GM12878 (cell line): ENCODE data around the gene TNFSF12. TPM values are rescaled to one million over a fixed set of nuclear protein-coding genes. Genes with fewer than 3 reads are reported as not detected.

Experiments
- ATAC-seq: fragments of 200-7000 bp; cut with Tn5 transposase; 3 replicates; pipeline ENCODE4 v1.9.1; 2020; ENCODE audit warnings: mild to moderate bottlenecking, moderate library complexity
- BruUV-seq: library from RNA; stranded (reverse); fragments of 400-500 nt; replicated peaks from 2 replicates; lab custom pipeline; 2021; lab: Mats Ljungman, UMichigan
- CTCF ChIA-PET: fragments of 300-600 bp; sonication (Branson Sonifier 250); formaldehyde crosslinking; extraction: SDS; loops from one replicate; lab custom pipeline; 2021; ENCODE audit warnings: inconsistent platforms; lab: Yijun Ruan, JAX
- POLR2A ChIA-PET: fragments of 350-600 bp; formaldehyde crosslinking; extraction: SDS; loops from one replicate; lab custom pipeline; 2021; ENCODE audit warnings: inconsistent platforms; lab: Charles Lee
- RAD21 ChIA-PET: fragments of 300-600 bp; sonication (Branson Sonifier 250); formaldehyde crosslinking; loops from one replicate; lab custom pipeline; 2023; ENCODE audit warnings: antibody characterized with exemption; ENCODE audit not compliant: unreplicated experiment; lab: Charles Lee
- SMC1A ChIA-PET: fragments of 300-600 bp; sonication (Branson Sonifier 250); formaldehyde crosslinking; loops from one replicate; lab custom pipeline; 2023; ENCODE audit not compliant: unreplicated experiment, uncharacterized antibody; lab: Charles Lee
- DNase-seq: peaks from one replicate; pipeline ENCODE4 v3.0.0-alpha.2; 2011; ENCODE audit warnings: low read depth, low spot score
- FAIRE-seq: peaks from 3 replicates; lab custom pipeline; 2011; peaks lifted over from hg19 to GRCh38; lab: Jason Lieb, UNC
- H2AFZ ChIP-seq: 2 replicates; pipeline ENCODE4 v1.6.0; 2011; ENCODE audit warnings: low read depth, low read length, control low read depth; ENCODE audit not compliant: control insufficient read depth
- H3K27ac ChIP-seq: 2 replicates; pipeline ENCODE4 v1.5.1; 2011; ENCODE audit warnings: control low read depth; ENCODE audit not compliant: control insufficient read depth, insufficient read depth
- H3K27me3 ChIP-seq, 2 experiments: replicated peaks in 1 of 2; 2 replicates each; pipeline versions ENCODE4 v1.6.0 to v1.6.1; 2011; ENCODE audit warnings: low read length in 1 of 2; ENCODE audit not compliant: control insufficient read depth in 2 of 2, insufficient read depth in 2 of 2
- H3K36me3 ChIP-seq, 2 experiments: 2 replicates each; pipeline ENCODE4 v1.5.1; 2011; ENCODE audit warnings: low read length in 1 of 2; ENCODE audit not compliant: control insufficient read depth in 2 of 2, insufficient read depth in 2 of 2
- H3K4me1 ChIP-seq: 2 replicates; pipeline ENCODE4 v1.6.1; 2011; ENCODE audit warnings: mild to moderate bottlenecking, low read length, moderate library complexity, mixed read lengths; ENCODE audit not compliant: control insufficient read depth, insufficient read depth
- H3K4me2 ChIP-seq: 2 replicates; pipeline ENCODE4 v1.6.0; 2011; ENCODE audit warnings: control low read depth; ENCODE audit not compliant: control insufficient read depth, insufficient read depth
- H3K4me3 ChIP-seq: fragments of 200-600 bp; sonication (generic); 2 replicates; pipeline ENCODE4 v1.5.1; 2016
- H3K79me2 ChIP-seq: 2 replicates; pipeline ENCODE4 v1.6.0; 2011; ENCODE audit warnings: low read length; ENCODE audit not compliant: control insufficient read depth, insufficient read depth
- H3K9ac ChIP-seq: 2 replicates; pipeline ENCODE4 v1.8.0; 2011; ENCODE audit warnings: low read length, control low read depth, mixed read lengths; ENCODE audit not compliant: control insufficient read depth, insufficient read depth
- H3K9me3 ChIP-seq: replicated peaks from 3 replicates; pipeline ENCODE4 v1.5.1; 2011; ENCODE audit warnings: mild to moderate bottlenecking, low read length; ENCODE audit not compliant: control insufficient read depth, insufficient read depth
- H4K20me1 ChIP-seq: 2 replicates; pipeline ENCODE4 v1.6.0; 2011; ENCODE audit not compliant: control insufficient read depth, insufficient read depth
- BMI1 ChIP-seq: fragments of 450-650 bp; IDR thresholded peaks from 2 replicates; pipeline ENCODE4 v1.6.1; 2016; ENCODE audit warnings: mild to moderate bottlenecking, moderate library complexity, borderline replicate concordance
- BRCA1 ChIP-seq: IDR thresholded peaks from 2 replicates; pipeline ENCODE4 v1.6.1; 2011; ENCODE audit warnings: low read depth, low read length, improper control_type of control experiment
- CBX5 ChIP-seq: sonication (generic); IDR thresholded peaks from 2 replicates; pipeline ENCODE4 v1.6.1; 2016; ENCODE audit warnings: low read depth, moderate library complexity, mild to moderate bottlenecking, inconsistent platforms
- KDM1A ChIP-seq: fragments of 200-600 bp; sonication (generic); IDR thresholded peaks from 2 replicates; pipeline ENCODE4 v1.6.1; 2016; ENCODE audit warnings: borderline replicate concordance
- NBN ChIP-seq: fragments of 450-650 bp; IDR thresholded peaks from 2 replicates; pipeline ENCODE4 v1.6.1; 2016
- NKRF ChIP-seq: fragments of 450-650 bp; conservative IDR thresholded peaks from 2 replicates; pipeline ENCODE4 v1.6.1; 2017; ENCODE audit warnings: mild to moderate bottlenecking, moderate library complexity
- POLR2A ChIP-seq: IDR thresholded peaks from 2 replicates; pipeline ENCODE4 v1.6.1; 2011; ENCODE audit warnings: low read depth, mild to moderate bottlenecking, low read length
- TCF12 ChIP-seq: IDR thresholded peaks from 2 replicates; pipeline ENCODE4 v1.6.1; 2011; ENCODE audit warnings: low read depth, mild to moderate bottlenecking, low read length
- ZNF622 ChIP-seq: fragments of 450-650 bp; IDR thresholded peaks from 2 replicates; pipeline ENCODE4 v1.6.1; 2017; ENCODE audit warnings: mild to moderate bottlenecking, inconsistent platforms
- WGBS: methylation state at CpG from one replicate; pipeline ENCODE4 v1.1.6; 2016; ENCODE audit warnings: low lambda C conversion rate; ENCODE audit not compliant: insufficient replicate concordance, insufficient coverage; ENCODE audit errors: missing lambda C conversion rate; 5-methylcytosine and 5-hydroxymethylcytosine counted together
- in situ Hi-C: fragments of 300-500 bp; cut with MboI; formaldehyde crosslinking; loops from 9 replicates; pipeline ENCODE4 v1.14.3; 2018; ENCODE audit warnings: mixed read lengths
- intact Hi-C: fragments of 100-400 bp; cut with micrococcal nuclease; formaldehyde crosslinking; loops from one replicate; pipeline ENCODE4 v1.14.2; 2022; ENCODE audit not compliant: unreplicated experiment
- polyA plus RNA-seq, 11 experiments: library from polyadenylated mRNA; depleted of rRNA in 4 of 11; unstranded in 6 of 11; stranded (reverse) in 5 of 11; fragments of >200 nt; fragmentation: Nextera tagmentation in 4 of 11; fragmentation: Illumina TruSeq in 1 of 11; extraction: Ambion mirVana in 4 of 11; extraction: Trizol in 1 of 11; gene quantifications; 1 replicate in 1 of 11; 2 replicates in 10 of 11; pipeline versions ENCODE4 v1.2.1 to v1.2.3, GENCODE V29; 2011 to 2016; ENCODE audit warnings: inconsistent platforms in 2 of 11, missing spikeins in 2 of 11, low read depth in 1 of 11
- total RNA-seq, 4 experiments: library from RNA; depleted of rRNA in 3 of 4; stranded (reverse); fragments of >200 nt in 3 of 4; fragmentation: Illumina TruSeq in 1 of 4; extraction: Trizol in 1 of 4; gene quantifications; 2 replicates each; pipeline versions ENCODE4 v1.2.1 to v1.2.3, GENCODE V29; 2013 to 2021
- TF ChIP-seq, protein P1 (sequence below): fragments of 450-650 bp; IDR thresholded peaks from 2 replicates; pipeline ENCODE4 v1.6.1; 2018; ENCODE audit warnings: borderline replicate concordance, mild to moderate bottlenecking; ENCODE audit not compliant: partially characterized antibody
- TF ChIP-seq, protein P2 (sequence below): fragments of 450-650 bp; IDR thresholded peaks from 2 replicates; pipeline ENCODE4 v1.6.1; 2018; ENCODE audit warnings: mild to moderate bottlenecking, low read depth, moderate library complexity; ENCODE audit not compliant: partially characterized antibody

Gene TNFSF12
- total and polyA plus RNA-seq, 10 of the 15 experiments (the other 5 are each of a cell fraction or from before 2014, with no cell fraction given) = 0.32 to 7.0 (median 2.6) TPM

DNA sequence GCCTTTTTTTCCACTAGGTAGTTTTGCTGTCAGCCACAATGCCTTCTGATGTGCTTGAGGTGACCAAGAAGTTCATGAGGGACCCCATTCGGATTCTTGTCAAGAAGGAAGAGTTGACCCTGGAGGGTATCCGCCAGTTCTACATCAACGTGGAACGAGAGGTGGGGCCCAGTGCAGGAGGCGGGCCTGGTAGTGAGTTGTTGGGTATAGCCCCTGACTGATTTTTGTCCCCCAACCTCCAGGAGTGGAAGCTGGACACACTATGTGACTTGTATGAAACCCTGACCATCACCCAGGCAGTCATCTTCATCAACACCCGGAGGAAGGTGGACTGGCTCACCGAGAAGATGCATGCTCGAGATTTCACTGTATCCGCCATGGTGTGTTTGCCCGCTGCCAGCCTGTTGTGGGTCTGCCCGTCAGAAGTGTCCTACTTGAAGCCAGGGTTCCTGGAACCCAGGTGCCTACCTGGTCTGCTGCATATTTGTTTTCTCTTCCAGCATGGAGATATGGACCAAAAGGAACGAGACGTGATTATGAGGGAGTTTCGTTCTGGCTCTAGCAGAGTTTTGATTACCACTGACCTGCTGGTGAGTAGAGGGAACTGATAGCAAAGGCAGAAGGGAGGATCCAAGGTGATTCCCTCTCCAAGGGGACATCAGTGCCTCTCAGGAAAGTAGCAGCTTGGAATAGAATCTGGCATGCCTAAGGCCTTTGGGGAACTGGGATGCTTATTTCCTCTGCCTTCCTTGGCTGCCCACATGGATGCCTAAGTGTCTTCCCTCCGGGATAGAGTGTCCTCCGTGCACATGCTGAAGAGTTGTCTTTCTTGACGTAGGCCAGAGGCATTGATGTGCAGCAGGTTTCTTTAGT, 28.7 kb downstream of the TNFSF12 start (continued):
- TF ChIP-seq BMI1 = no peak
- TF ChIP-seq CBX5 = no peak
- no peak for TF ChIP-seq ZNF622
- no peak for TF ChIP-seq BRCA1

GRCh38 chr17:7579001-7579833, 30.4 kb downstream of the TNFSF12 start, which contains the start of gene CD68:
TSS of gene CD68 (plus strand) at chr17:7579638. CDS start at chr17:7579678, 40 bp downstream.
- DNase-seq (no peak), ATAC-seq (peak; percentile 77), FAIRE-seq (no peak)
- intact Hi-C loops (no loop called here), in situ Hi-C loops (no loop called here)
- Histone ChIP-seq H3K4me1 (peaks cover 55% of the 10 kb centered on the region), H3K36me3 (peaks cover 34 to 47% of the 10 kb centered on the region in 2 experiments), H3K9me3 (no peaks in the 10 kb centered on the region), H3K4me3 (no peak within 1 kb of the TSS), H4K20me1 (peaks cover 21% of the 10 kb centered on the region), H3K9ac (peak within 1 kb of the TSS; percentile 32), H3K27me3 (no peaks in the 10 kb centered on the region), H3K79me2 (peaks cover 50% of the 10 kb centered on the region), H2AFZ (no peak within 1 kb of the TSS), H3K27ac (peak within 1 kb of the TSS; percentile 78), H3K4me2 (peak within 1 kb of the TSS; percentile 52)
- ChIA-PET POLR2A (interaction anchor here (0.6 to 1.8 kb wide), 8 partner anchors 9 to 175 kb away, joined by 3 to 9 read pairs (median 4); partner anchors contain the start of genes FXR2, SENP3, TMEM102 and TMEM256), CTCF (interaction anchor here (0.9 to 3.8 kb wide), 4 partner anchors 19 to 223 kb away, joined by 4 to 18 read pairs (median 6); partner anchors contain the start of gene SENP3), SMC1A (interaction anchor here (0.6 to 1.7 kb wide), 5 partner anchors 10 to 107 kb away, joined by 3 to 5 read pairs (median 3); partner anchors contain the start of gene TNFSF13), RAD21 (interaction anchor here (0.7 to 2.2 kb wide), 7 partner anchors 10 to 142 kb away, joined by 3 to 9 read pairs (median 4); partner anchors contain the start of genes FXR2, SAT2, TP53 and WRAP53)
- 8% methylated on average over 7 of the region's 7 CpGs for WGBS
- no TSS peak for BruUV-seq
- TF ChIP-seq NBN (peak; percentile 27; the same call in 1 of the 2 replicates), POLR2A (peak; percentile 83), NKRF (0 out of 2 replicates have a peak, but pooled peaks have one; percentile 41), KDM1A (no peak), TCF12 (0 out of 2 replicates have a peak, but pooled peaks have one; percentile 33)
- TF ChIP-seq, protein P1, sequence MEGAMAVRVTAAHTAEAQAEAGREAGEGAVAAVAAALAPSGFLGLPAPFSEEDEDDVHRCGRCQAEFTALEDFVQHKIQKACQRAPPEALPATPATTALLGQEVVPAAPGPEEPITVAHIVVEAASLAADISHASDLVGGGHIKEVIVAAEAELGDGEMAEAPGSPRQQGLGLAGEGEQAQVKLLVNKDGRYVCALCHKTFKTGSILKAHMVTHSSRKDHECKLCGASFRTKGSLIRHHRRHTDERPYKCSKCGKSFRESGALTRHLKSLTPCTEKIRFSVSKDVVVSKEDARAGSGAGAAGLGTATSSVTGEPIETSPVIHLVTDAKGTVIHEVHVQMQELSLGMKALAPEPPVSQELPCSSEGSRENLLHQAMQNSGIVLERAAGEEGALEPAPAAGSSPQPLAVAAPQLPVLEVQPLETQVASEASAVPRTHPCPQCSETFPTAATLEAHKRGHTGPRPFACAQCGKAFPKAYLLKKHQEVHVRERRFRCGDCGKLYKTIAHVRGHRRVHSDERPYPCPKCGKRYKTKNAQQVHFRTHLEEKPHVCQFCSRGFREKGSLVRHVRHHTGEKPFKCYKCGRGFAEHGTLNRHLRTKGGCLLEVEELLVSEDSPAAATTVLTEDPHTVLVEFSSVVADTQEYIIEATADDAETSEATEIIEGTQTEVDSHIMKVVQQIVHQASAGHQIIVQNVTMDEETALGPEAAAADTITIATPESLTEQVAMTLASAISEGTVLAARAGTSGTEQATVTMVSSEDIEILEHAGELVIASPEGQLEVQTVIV = no peak
- TF ChIP-seq, protein P2, sequence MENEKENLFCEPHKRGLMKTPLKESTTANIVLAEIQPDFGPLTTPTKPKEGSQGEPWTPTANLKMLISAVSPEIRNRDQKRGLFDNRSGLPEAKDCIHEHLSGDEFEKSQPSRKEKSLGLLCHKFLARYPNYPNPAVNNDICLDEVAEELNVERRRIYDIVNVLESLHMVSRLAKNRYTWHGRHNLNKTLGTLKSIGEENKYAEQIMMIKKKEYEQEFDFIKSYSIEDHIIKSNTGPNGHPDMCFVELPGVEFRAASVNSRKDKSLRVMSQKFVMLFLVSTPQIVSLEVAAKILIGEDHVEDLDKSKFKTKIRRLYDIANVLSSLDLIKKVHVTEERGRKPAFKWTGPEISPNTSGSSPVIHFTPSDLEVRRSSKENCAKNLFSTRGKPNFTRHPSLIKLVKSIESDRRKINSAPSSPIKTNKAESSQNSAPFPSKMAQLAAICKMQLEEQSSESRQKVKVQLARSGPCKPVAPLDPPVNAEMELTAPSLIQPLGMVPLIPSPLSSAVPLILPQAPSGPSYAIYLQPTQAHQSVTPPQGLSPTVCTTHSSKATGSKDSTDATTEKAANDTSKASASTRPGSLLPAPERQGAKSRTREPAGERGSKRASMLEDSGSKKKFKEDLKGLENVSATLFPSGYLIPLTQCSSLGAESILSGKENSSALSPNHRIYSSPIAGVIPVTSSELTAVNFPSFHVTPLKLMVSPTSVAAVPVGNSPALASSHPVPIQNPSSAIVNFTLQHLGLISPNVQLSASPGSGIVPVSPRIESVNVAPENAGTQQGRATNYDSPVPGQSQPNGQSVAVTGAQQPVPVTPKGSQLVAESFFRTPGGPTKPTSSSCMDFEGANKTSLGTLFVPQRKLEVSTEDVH = no peak
